ENCODE data around the gene DGLUCY.
"Not testable (repeated sequence)": the region's sequence is repeated elsewhere in the genome, so short reads cannot be mapped to it uniquely, and the experiment has no call there.

The DGLUCY gene

DNA sequence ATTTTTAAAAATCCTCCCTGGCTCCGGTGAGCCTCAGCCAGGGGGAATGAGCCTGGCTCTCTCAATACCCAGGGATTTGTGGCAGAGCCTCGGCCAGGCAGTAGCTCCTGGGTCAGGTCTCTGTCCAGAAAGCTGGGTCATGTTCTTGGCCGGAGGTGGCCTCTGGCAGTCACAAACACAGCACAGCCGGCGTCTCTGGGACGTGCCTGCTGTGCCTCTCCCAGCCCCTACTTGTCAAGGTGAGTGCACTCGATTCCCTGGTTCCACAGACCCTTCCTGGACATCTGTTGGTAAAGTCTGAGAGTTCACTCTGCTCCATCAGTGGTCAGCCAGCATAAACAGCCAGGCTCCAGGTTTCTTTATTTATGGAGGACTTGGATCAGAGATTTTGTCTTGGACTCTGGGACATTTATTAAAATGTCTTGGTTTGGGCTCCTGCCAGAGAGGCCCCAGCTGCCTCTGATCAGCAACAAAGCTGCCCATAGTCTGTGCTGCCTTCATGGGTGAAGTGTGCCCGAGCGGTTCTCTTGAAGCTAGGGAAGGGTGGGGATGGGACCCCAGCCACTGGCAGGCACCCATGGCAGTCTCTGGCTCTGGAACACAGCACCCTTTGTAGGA lies 56.7 kb downstream of the DGLUCY start:
- DNase-seq = no peak

DNA sequence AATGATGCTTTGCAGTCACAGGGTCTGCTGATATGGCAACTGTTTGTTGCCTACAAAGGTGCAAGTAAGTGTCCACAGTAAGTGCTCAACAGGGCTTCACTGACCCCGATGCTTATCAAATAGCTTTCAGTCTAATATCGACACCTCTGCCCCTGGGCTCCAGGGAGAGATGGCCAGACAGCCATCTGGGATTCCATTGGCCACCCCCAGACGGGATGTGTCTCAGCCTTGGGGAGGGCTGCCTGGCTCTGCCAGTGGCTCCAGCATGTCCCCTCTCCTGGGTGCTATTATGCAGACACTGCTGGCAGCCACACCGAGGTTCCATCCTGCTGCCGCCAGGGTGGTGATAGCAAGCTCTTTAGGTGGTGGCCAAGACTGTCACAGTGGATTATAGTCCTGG lies 57.4 kb downstream of the DGLUCY start:
- no peak for DNase-seq

DNA sequence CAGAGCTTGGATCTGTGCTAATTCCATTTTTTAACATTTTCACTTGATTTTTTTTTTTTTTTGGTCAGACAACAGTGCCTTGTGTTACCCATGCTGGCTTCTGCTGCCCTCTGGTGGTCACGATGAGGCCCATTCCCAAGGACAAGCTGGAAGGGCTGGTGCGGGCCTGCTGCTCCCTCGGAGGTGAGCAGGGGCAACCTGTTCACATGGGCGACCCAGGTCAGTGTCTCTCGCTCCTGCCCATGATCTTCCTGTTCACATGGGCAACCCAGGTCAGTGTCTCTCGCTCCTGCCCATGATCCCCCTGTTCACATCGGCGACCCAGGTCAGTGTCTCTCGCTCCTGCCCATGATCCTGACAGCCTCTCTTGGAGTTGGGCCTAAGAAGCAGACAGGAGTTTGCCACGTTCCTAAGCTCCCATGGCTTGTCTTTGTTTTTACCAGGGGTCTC lies 59.4 kb downstream of the DGLUCY start:
- DNase-seq = peak; percentile 67

DNA sequence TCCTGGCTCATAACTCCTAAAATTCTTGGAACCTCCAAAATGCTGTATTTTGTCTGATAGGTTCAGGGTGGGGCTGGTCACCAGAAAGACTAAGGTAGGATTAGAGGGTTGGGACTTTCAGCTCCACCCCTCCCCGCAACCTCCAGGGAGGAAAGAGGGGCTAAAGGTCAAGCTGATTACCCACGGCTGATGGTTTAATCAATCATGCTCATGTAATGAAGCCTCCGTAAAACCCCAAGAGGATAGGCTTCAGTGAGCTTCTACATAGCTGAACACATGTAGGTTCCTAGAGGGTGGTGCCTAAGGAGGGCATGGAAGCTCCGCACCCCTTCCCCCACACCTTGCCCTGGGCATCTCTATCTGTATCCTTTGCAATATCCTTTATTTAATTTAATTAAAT lies 60.0 kb downstream of the DGLUCY start:
- no peak for DNase-seq

DNA sequence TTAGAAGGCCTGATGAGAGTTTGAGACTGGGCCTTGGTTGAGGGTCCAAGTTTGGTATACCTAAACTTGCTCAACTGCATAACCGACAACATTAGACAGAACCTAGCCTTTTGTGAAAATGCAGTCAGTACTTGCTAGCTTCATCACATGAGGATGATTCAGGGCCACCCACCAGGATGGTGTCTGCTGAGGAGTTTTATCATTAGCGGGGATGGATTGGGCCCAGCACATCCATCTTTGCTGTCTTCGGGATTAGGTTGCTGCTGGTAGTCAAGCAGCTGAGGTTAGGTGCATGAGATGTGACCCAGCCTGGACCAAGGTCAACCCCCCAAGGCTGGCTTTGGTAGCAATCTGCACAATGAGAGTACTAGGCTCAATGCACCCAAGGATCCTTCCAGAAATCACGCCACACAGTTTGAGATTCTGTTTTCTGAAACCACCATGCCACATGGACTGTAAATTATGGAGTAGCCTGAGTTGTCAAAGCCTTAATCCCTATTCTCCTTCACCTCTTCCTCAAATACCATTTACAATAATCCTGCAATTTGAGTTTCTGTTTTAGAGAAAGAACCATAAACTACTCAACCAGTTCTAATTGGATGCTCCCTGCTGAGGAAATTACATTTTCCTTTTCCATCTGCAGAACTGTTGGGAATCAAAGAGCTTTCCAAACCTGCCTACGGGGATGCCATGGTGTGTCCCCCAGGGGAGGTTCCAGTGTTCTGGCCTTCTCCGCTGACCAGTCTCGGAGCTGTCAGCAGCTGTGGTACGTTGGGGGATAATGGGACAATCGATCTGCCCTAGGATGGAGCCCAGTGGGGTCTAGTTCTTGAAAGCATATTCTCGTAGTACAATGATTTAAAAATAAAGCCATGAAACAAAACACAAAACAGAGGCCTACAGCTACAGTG lies 61.7 kb downstream of the DGLUCY start:
- no peak for DNase-seq

DNA sequence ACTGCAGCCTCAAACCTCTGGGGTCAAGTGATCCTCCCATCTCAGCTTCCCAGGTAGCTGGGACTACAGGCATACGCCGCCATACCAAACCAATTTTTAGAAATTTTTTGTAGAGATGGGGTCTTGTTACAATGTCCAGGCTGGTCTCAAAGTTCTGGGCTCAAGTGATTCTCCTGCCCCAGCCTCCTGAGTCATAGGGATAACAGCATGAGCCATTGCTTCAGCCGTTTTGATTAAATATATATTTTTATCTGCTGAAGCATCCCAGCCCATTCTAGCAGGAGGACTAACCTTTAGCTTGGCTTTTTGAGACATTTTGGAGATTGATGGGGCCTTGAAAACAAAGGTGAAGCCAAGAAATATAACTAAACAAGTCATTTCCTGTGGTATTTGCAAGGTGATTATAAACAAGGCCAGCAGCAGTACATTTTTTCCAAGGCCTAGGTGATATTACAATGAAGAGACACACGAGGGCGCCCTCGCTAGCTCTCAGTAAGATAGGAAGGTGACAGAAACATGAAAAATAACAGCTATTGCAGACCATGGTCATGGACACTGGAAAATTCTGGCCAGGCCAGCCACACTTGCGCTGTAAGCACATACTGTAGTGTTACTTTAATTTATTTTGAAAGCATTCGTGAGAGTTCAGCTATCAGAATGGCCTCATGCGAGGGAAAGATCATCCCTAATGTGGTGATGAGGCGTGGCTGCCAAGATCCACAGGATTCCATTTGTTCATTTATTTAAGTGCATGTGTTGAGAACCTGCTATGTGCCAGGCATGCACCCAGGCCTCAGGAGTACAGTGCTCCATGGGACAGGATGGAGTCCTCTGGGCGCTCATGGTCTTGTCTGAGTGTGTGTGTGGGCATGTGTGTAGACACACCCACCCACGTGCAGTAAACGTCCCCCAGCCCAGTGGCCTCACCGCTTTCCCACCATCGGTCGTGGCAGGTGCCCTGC lies 63.5 kb downstream of the DGLUCY start:
- DNase-seq = peak; percentile 70

DNA sequence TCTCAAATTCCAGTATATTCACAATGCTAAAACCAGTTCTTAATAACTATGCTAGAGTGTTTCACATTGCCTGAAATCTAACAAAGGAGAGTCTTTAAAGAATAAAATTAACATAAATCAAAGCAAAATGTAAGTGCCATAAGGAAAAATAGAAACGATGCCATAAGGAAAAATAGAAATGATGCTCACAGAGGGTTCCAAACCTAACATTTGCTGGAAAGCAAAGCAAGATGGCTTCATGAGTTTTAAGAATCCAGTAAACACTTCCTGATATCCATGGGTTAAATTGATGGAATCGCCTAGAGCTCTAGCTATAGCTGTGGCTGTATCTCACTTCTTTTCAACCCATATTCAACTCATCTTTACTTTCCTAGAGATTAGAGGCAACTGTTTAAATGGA lies 66.7 kb downstream of the DGLUCY start:
- DNase-seq = no peak

DNA sequence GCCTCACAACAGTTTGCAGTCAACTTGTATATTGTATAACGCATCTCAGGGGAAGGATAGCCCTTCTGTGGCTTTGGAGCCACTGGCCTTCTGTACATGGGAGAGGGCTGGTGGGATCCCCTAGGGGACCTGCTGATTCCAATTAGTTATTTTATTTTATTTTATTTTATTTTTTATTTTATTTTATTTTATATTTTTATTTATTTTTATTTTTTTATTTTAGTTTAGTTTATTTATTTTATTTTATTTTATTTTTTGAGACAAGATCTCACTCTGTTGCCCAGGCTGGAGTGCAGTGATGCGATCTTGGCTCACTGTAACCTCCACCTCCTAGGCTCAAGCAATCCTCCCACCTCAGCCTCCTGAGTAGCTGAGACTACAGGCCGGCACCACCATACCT lies 68.9 kb downstream of the DGLUCY start:
- not testable (repeated sequence) for DNase-seq

DNA sequence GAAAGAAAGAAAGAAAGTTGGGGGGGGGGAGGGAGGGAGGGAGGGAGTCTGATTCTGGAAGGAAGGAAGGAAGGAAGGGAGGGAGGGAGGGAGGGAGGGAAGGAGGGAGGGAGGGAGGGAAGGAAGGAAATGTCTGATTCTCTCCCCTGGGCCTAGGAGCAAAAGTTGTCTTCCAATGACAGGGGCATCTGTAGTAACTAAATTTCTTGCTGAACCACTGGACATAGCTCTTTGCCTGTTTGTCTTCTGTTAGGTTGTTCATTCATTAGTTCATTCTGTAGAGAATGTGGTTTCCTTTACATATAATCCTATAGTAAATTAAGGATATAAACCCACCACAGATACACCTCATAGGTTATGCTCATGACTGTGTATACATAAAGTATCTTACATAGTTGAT lies 70.7 kb downstream of the DGLUCY start:
- DNase-seq = no peak

DNA sequence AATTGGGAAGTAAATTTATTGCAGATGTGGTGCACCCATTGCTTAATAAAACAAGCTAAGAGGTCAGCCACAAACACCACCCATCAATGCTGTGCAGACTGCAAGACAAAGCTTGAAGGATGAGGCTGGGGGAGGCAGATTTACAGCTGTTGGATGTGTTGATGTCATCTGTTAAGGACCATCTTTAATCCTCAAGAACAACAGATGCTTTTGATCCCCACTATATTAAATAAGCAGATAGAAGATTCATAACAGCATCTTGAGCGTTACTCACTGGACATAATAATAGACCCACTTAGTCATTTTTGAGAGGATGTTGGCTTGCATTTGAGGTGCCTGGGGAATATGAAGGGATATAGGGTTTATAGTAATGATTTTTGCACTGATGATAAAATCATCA lies 71.8 kb downstream of the DGLUCY start:
- no peak for DNase-seq

DNA sequence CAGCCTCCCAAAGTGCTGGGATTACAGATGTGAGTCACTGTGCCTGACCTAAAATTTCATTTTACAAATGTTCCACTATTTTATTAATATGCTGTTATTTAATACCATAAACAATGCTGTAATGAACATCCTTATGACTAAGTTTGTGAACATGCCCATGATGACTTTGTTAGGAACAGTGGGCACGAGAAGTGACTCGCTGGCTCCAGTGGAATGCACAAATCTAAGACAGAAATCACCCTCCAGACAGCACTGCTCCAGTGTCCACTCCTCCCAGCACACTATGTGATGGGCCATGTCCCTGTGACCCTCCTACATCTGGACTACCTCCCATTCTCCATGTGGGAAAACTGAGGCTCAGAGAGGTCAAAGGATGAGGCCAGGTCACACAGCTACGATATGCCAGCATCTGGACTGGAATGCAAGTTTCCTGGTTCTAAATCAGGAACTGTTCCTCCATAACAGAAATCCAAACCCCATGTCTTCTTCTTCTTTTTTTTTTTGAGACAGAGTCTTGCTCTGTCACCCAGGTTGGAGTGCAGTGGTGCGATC lies 72.7 kb downstream of the DGLUCY start:
- no peak for DNase-seq

DNA sequence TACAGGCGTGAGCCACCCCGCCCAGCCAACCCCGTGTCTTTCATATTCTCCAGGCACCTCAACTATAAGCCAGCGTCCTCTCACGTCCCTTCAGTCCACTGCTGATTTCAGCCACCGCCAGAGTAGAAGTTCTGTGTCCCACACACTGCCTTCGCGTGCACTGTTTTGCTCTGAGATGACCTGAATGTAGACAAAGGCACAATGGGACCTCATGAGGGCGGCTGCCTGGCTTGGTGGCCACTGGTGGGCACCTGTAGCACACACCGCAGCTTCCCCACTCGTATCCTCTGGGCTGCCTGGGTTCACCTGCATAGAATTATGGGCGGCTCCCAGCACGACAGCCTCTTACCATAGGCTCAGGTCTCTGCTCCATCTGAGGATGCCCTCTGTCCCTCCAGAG lies 73.4 kb downstream of the DGLUCY start:
- no peak for DNase-seq

DNA sequence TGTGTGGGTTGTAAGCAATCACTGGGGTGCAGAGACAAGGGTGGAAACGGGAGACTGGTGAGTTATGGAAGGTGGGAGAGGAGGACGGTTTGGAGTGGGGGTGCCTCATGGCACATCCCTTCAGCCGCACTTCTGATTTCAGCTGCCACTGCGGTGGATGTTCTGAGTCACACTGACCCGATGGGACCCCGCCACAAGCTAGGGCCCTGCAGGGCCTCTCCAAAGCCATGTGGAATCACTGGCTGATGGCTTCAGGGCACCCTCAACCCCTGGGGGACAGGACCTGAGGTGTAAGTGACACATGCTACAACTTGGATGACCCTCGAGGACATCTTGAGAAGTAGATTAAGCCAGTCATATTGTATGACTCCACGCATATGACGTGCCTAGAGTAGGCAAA lies 77.0 kb downstream of the DGLUCY start:
- DNase-seq = no peak

DNA sequence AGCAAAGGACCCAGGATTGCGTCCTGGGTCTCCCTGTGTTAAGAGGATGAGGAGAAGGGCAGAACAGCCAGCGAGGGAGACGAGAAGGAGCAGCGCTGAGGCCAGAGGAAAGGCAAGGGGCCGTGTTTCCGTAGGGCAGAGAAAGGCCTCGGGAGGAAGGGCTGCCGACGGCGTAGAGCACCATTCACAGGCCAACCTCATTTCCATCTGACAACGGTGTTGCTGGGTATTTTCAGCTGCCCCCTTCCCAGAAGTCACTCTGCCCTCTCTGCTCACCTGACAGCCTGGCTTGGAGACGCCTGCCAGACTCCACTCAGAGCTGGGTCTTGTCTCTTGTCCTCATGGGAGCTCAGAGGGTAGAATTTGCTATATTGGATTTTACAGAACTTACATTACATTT lies 79.2 kb downstream of the DGLUCY start:
- no peak for DNase-seq

DNA sequence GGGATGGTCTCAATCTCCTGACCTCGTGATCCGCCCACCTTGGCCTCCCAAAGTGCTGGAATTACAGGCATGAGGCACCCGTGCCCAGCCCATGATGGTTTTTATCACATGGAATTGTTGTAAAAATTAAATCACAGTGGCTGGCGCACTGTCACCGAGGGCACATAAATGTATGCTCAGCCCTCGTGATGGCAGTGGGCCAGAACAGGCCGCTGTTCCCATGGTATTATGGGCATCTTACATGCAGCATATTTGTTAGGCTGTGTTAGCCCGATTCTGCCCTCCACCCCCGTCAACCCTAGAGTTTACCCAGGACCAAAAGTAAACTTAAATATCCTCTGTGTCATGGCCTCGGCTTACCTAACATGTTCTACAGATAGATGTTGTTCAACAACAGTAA lies 82.0 kb downstream of the DGLUCY start:
- DNase-seq = no peak

DNA sequence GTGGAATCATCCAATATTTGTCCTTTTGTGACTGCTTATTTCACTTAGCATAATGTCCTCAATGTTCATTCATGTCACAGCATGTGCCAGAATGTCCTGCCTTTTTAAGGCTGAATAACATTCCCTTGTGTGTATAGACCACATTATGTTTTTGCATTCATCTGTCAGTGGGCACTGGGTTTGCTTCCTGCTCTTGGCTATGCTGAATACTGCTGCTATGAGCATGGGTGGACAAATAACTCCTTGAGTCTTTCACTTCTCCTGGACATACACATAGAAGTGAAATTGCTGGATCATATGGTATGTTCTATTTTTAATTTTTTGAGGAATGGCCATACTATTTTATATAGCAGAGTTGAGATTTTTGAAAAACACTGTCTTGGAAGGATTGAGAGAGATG lies 83.8 kb downstream of the DGLUCY start:
- DNase-seq = no peak

DNA sequence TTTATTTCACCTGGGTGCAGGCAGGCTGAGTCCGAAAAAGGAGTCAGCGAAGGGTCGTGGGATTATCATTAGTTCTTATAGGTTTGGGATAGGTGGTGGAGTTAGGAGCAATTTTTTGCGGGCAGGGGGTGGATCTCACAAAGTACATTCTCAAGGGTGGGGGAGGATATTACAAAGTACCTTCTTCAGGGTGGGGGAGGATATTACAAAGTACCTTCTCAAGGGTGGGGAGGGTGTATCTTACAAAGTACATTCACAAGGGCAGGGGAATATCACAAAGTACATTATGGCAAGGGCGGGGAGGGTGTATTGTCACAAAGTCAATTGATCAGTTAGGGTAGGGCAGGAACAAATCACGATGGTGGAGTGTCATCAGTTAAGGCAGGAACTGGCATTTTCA lies 86.9 kb downstream of the DGLUCY start:
- DNase-seq = not testable (repeated sequence)

DNA sequence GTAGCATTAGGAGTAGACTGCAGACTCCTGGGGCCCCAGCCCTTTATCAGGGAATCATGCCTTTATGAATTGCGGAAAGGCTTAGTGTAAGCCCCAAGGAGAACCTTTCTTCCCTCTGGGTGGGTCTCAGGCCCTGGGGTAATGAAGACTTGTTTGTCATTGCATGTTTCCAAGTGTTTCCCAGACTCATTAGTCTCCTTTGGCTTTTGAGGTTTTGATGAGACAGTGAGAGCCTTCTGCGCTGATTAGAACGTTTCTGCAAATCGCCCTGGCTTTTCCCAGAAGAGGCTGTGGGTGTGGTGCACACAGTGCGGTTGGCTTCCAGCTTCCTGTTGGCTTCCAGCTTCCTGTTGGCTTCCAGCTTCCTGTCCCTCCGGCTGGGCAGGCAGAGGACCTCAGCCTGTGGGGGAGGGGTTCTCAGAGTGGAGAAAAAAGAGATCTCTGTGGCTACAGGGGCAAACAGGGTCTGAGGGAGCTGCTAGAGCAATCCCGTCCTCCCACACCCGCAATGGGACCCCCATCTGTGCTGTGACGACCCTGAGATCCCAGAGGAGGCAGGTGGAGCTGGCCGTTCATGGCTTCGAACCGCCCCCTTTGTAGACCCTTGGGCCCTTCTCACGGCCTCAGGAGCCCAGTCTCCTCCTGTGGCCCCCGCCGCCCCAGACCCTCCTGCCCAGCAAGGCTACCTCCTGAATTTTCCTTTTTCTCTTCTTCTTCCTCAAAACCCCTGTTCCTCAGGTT lies 88.5 kb downstream of the DGLUCY start:
- no peak for DNase-seq

DNA sequence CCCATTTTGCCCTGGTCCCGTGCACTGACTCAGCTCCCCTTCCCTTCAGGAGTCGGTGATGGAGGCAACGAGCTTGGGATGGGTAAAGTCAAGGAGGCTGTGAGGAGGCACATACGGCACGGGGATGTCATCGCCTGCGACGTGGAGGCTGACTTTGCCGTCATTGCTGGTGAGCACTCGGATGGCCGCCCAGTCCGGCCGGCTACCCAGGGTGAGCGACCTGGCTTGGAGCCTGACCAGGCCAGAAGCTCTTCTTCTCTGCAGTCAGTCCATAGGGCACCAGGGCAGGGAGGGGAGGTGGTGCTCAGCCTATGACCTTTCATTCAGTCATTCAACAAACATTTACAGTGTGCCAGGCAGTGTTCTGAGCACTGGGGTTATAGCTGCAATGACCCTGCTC lies 90.8 kb downstream of the DGLUCY start:
- no peak for DNase-seq

DNA sequence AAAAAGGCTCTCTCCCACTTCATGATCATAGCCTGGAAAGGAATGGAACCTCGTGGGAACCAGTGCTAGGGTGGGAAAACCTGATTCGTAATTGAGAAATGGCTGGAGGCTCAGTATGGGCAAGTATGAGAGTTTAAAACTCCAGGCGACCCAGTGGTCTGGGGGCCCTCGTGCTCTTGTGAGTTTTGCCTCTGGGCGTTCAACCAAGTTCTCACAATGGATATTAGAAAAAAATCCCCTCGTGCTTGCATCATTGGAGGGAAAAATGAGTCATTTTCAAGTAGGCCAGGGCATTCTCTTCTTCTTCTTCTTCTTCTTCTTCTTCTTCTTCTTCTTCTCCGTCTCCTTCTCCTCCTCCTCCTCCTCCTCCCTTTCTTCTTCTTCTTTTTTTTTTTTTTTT lies 91.6 kb downstream of the DGLUCY start:
- no peak for DNase-seq

DNA sequence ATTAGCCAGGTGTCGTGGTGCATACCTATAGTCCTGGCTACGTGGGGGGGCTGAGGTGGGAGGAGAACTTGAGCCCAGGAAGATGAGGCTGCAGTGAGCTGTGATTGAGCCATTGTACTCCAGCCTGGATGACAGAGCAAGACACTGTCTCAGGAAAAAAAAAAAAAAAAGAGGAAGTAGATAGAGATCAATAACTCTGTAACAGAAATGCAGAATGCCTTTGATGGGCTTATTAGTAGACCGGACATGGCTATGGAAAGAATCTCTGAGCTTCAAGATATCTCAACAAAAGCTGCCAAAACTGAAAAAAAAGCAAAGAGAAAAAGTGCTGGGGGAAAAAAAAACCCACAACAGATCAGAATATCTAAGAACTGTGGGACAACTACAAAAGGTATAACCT lies 93.1 kb downstream of the DGLUCY start:
- DNase-seq = no peak

DNA sequence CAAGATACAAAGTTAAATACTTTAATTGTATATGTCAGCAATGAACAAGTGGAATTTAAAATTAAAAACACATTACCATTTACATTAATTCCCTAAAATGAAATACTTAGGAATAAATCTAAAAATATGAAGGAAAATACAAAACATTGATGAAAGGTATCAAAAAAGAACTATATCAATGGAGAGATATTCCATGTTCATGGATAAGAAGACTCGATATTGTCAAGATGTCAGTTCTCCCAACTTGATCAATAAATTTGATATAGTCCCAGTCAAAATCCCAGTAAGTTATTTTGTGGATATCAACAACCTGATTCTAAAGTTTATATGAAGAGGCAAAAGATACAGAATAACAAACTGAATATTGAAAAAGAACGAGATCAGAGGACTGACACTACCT lies 97.1 kb downstream of the DGLUCY start:
- no peak for DNase-seq
